OCI-LY3 (cell line): ENCODE measurements around the gene MYL12B.

Experiments
- H2AFZ ChIP-seq: fragments of 200-600, 300-600 bp; shearing (Covaris generic); 2 replicates; pipeline ENCODE4 v1.6.0; 2014; ENCODE audit warnings: antibody characterized with exemption, low read depth, low read length
- H3K27ac ChIP-seq: fragments of 200-600, 300-600 bp; sonication (generic); 2 replicates; pipeline ENCODE4 v1.5.1; 2014; ENCODE audit warnings: mild to moderate bottlenecking, low read length, moderate library complexity, mixed read lengths
- H3K27me3 ChIP-seq: fragments of 200-600, 300-600 bp; sonication (generic); 2 replicates; pipeline ENCODE4 v1.6.1; 2014; ENCODE audit warnings: low read depth, low read length, mixed read lengths
- H3K36me3 ChIP-seq: fragments of 200-600, 300-600 bp; sonication (generic); replicated peaks from 2 replicates; pipeline ENCODE3; 2014; ENCODE audit warnings: low read depth, low read length, mixed read lengths
- H3K4me1 ChIP-seq: fragments of 300-600, 200-600 bp; sonication (generic); 2 replicates; pipeline ENCODE4 v1.6.1; 2014; ENCODE audit warnings: low read length, mixed read lengths
- H3K4me2 ChIP-seq: fragments of 200-600, 300-600 bp; sonication (generic); 2 replicates; pipeline ENCODE4 v1.6.1; 2014; ENCODE audit warnings: low read length, mixed read lengths
- H3K4me3 ChIP-seq: fragments of 300-600, 200-600 bp; sonication (generic); 2 replicates; pipeline ENCODE4 v1.5.1; 2014; ENCODE audit warnings: antibody characterized with exemption, mild to moderate bottlenecking, low read length, moderate library complexity
- H3K79me2 ChIP-seq: fragments of 300-600, 200-600 bp; shearing (Covaris generic); 2 replicates; pipeline ENCODE4 v1.6.1; 2014; ENCODE audit warnings: mild to moderate bottlenecking, low read length, mixed read lengths
- H3K9ac ChIP-seq: fragments of 300-600, 200-600 bp; shearing (Covaris generic); 2 replicates; pipeline ENCODE4 v1.6.0; 2014; ENCODE audit warnings: mild to moderate bottlenecking, low read length, moderate library complexity
- H3K9me3 ChIP-seq: fragments of 200-600, 300-600 bp; shearing (Covaris generic); 2 replicates; pipeline ENCODE4 v1.6.1; 2014; ENCODE audit warnings: low read length, mixed read lengths; ENCODE audit not compliant: insufficient read depth
- H4K20me1 ChIP-seq: fragments of 200-600, 300-600 bp; sonication (generic); 2 replicates; pipeline ENCODE4 v1.6.1; 2016; ENCODE audit warnings: low read length, mixed read lengths; ENCODE audit not compliant: insufficient read depth
- EZH2phosphoT487 ChIP-seq: fragments of 200-600 bp; shearing (Covaris generic); IDR thresholded peaks from 2 replicates; pipeline ENCODE4 v1.6.1; 2018; ENCODE audit warnings: antibody characterized with exemption, mixed run types, low read depth
- TF ChIP-seq, protein P1 (sequence below): fragments of 200-600, 300-600 bp; sonication (generic); IDR thresholded peaks from 2 replicates; pipeline ENCODE4 v1.5.1; 2014; ENCODE audit warnings: antibody characterized with exemption, low read length, low read depth

The MYL12B gene

DNA sequence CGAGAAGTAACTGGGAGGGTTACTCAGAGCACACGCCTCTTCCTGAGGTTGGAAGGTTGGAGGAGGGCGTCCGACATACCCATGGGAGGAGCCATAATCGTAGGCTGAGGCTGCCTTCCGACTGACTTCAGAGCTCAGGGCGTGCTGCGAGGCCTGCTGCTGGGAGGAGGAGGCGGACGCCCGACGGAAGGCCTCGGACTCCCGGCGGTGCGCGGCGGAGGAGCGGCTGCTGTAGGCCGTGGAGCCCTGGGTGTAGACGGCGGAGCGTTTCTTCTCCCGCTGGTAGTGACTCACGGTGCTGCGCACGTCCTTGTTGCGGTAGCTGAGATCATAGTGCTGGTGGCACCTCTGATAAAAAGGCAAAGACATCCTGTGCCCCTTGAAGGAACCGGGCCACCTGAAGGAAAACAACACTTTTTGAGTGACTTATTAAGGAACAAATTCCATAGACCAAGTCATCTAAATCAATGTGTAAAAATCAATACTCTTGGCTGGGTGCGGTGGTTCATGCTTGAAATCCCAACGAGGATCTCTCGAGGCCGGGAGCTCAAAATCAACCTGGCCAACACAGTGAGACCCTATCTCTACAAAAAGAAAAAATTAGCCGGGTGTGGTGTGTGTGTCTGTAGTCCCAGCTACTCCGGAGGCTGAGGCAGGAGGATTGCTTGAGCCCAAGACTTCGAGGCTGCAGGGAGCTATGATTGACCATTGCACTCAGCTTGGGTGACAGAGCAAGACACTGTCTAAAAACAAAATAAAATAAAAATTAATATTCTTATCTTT is 46.9 kb upstream of the MYL12B start:
- Histone ChIP-seq H3K36me3 (no peaks in the 10 kb centered on the region), H3K79me2 (no peaks in the 10 kb centered on the region), H2AFZ (no peak overlapping the region), H3K27me3 (no peaks in the 10 kb centered on the region), H3K4me2 (no peak overlapping the region), H3K4me1 (no peaks in the 10 kb centered on the region), H3K27ac (no peak overlapping the region), H3K4me3 (no peak overlapping the region), H3K9ac (no peak overlapping the region), H4K20me1 (no peaks in the 10 kb centered on the region), H3K9me3 (no peaks in the 10 kb centered on the region)
- TF ChIP-seq EZH2phosphoT487: no peak
- TF ChIP-seq, protein P1, sequence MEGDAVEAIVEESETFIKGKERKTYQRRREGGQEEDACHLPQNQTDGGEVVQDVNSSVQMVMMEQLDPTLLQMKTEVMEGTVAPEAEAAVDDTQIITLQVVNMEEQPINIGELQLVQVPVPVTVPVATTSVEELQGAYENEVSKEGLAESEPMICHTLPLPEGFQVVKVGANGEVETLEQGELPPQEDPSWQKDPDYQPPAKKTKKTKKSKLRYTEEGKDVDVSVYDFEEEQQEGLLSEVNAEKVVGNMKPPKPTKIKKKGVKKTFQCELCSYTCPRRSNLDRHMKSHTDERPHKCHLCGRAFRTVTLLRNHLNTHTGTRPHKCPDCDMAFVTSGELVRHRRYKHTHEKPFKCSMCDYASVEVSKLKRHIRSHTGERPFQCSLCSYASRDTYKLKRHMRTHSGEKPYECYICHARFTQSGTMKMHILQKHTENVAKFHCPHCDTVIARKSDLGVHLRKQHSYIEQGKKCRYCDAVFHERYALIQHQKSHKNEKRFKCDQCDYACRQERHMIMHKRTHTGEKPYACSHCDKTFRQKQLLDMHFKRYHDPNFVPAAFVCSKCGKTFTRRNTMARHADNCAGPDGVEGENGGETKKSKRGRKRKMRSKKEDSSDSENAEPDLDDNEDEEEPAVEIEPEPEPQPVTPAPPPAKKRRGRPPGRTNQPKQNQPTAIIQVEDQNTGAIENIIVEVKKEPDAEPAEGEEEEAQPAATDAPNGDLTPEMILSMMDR: no peak

GRCh38 chr18:3216987-3217386 is 44.9 kb upstream of the MYL12B start:
- no peak overlapping the region for H3K4me3 ChIP-seq
- H3K9ac ChIP-seq: no peak overlapping the region
- TF ChIP-seq, protein P1: no peak
- no peak for TF ChIP-seq EZH2phosphoT487
- H3K4me2 ChIP-seq: no peak overlapping the region
- H3K79me2 ChIP-seq: no peaks in the 10 kb centered on the region
- H4K20me1 ChIP-seq: no peaks in the 10 kb centered on the region
- H3K4me1 ChIP-seq: no peaks in the 10 kb centered on the region
- no peaks in the 10 kb centered on the region for H3K9me3 ChIP-seq
- H3K27me3 ChIP-seq: 0 out of 2 replicates have a peak, but pooled peaks cover 3% of the 10 kb centered on the region
- H3K36me3 ChIP-seq: no peaks in the 10 kb centered on the region
- H3K27ac ChIP-seq: no peak overlapping the region
- no peak overlapping the region for H2AFZ ChIP-seq

- Histone ChIP-seq H3K9ac (no peak overlapping the region), H4K20me1 (no peaks in the 10 kb centered on the region), H3K4me3 (no peak overlapping the region), H3K4me1 (no peaks in the 10 kb centered on the region), H3K4me2 (no peak overlapping the region), H3K36me3 (no peaks in the 10 kb centered on the region), H3K27me3 (0 out of 2 replicates have a peak, but pooled peaks cover 3% of the 10 kb centered on the region), H3K27ac (no peak overlapping the region), H3K9me3 (no peaks in the 10 kb centered on the region), H3K79me2 (no peaks in the 10 kb centered on the region), H2AFZ (no peak overlapping the region)
- TF ChIP-seq EZH2phosphoT487: no peak
- TF ChIP-seq, protein P1: no peak
Observed at GRCh38 chr18:3217948-3218647, 43.8 kb upstream of the MYL12B start.

GRCh38 chr18:3218819-3219218 is 43.1 kb upstream of the MYL12B start:
- H3K4me3 ChIP-seq: no peak overlapping the region
- H3K79me2 ChIP-seq: no peaks in the 10 kb centered on the region
- no peaks in the 10 kb centered on the region for H3K36me3 ChIP-seq
- H2AFZ ChIP-seq: no peak overlapping the region
- H3K4me1 ChIP-seq: no peaks in the 10 kb centered on the region
- H3K4me2 ChIP-seq: no peak overlapping the region
- no peak overlapping the region for H3K9ac ChIP-seq
- 0 out of 2 replicates have a peak, but pooled peaks cover 3% of the 10 kb centered on the region for H3K27me3 ChIP-seq
- no peak overlapping the region for H3K27ac ChIP-seq
- no peaks in the 10 kb centered on the region for H4K20me1 ChIP-seq
- no peaks in the 10 kb centered on the region for H3K9me3 ChIP-seq
- TF ChIP-seq, protein P1: no peak
- no peak for TF ChIP-seq EZH2phosphoT487
